H7 (cell line): ENCODE data around the gene PSME3. TPM values are rescaled to one million over a fixed set of nuclear protein-coding genes. Genes with fewer than 3 reads are reported as not detected.

Source experiments
- DNase-seq: peaks from one replicate; pipeline ENCODE4 v3.0.0; 2012
- H3K27me3 ChIP-seq: 2 replicates; pipeline ENCODE4 v1.6.0; 2011; ENCODE audit warnings: mild to moderate bottlenecking, low read length; ENCODE audit not compliant: control insufficient read depth, insufficient read depth
- H3K36me3 ChIP-seq: replicated peaks from 2 replicates; pipeline ENCODE4 v1.5.1; 2011; ENCODE audit warnings: low read length; ENCODE audit not compliant: control insufficient read depth, insufficient read depth
- H3K4me3 ChIP-seq: 2 replicates; pipeline ENCODE4 v1.5.1; 2011; ENCODE audit warnings: low read depth, mild to moderate bottlenecking, control low read depth, low read length, moderate library complexity; ENCODE audit not compliant: insufficient read depth
- total RNA-seq: library from RNA; depleted of rRNA; stranded (reverse); fragments of >200 nt; shearing (Covaris generic); gene quantifications from 2 replicates; pipeline ENCODE4 v1.2.3, GENCODE V29; 2014; rRNA removed

PSME3 gene
- total RNA-seq = 113 and 121 TPM in 2 replicates

GRCh38 chr17:42832934-42833766, at the start of gene PSME3:
PSME3 (plus strand) TSS chr17:42833397; CDS start chr17:42833632, 235 bp downstream.
- peak; percentile 96 for DNase-seq
- no peaks in the 10 kb centered on the region; the same call in 1 of the 2 replicates for H3K27me3 ChIP-seq
- peak within 1 kb of the TSS; percentile 99 for H3K4me3 ChIP-seq
- H3K36me3 ChIP-seq = peaks cover 19% of the 10 kb centered on the region

GRCh38 chr17:42783791-42784138, 49.4 kb upstream of the PSME3 start:
- peak; percentile 54 for DNase-seq
- H3K36me3 ChIP-seq = no peaks in the 10 kb centered on the region; the same call in 1 of the 2 replicates
- H3K27me3 ChIP-seq = peaks cover 22% of the 10 kb centered on the region
- no peak overlapping the region for H3K4me3 ChIP-seq

GRCh38 chr17:42784409-42784808, 48.8 kb upstream of the PSME3 start:
- Histone ChIP-seq H3K36me3 (no peaks in the 10 kb centered on the region), H3K4me3 (no peak overlapping the region), H3K27me3 (peaks cover 22% of the 10 kb centered on the region)
- DNase-seq = no peak

GRCh38 chr17:42784811-42785592, 48.2 kb upstream of the PSME3 start:
- H3K27me3 ChIP-seq = peaks cover 22% of the 10 kb centered on the region
- no peak overlapping the region for H3K4me3 ChIP-seq

GRCh38 chr17:42787266-42787665, 45.9 kb upstream of the PSME3 start:
- no peaks in the 10 kb centered on the region for H3K36me3 ChIP-seq
- no peak overlapping the region for H3K4me3 ChIP-seq
- H3K27me3 ChIP-seq = peaks cover 8% of the 10 kb centered on the region
- no peak for DNase-seq

More at GRCh38 chr17:42784811-42785592, 48.2 kb upstream of the PSME3 start:
- DNase-seq = no peak
- H3K36me3 ChIP-seq = no peaks in the 10 kb centered on the region

GRCh38 chr17:42791948-42792347, 41.2 kb upstream of the PSME3 start:
- DNase-seq = no peak
- H3K36me3 ChIP-seq = no peaks in the 10 kb centered on the region; the same call in 1 of the 2 replicates
- no peaks in the 10 kb centered on the region for H3K27me3 ChIP-seq
- H3K4me3 ChIP-seq = no peak overlapping the region

- Histone ChIP-seq H3K4me3 (no peak overlapping the region), H3K36me3 (no peaks in the 10 kb centered on the region; the same call in 1 of the 2 replicates), H3K27me3 (no peaks in the 10 kb centered on the region)
- DNase-seq = no peak
These were observed 40.7 kb upstream of the PSME3 start for GRCh38 chr17:42792545-42792944.

GRCh38 chr17:42795061-42795460, 38.1 kb upstream of the PSME3 start:
- H3K4me3 ChIP-seq = no peak overlapping the region
- H3K27me3 ChIP-seq = peaks cover 3% of the 10 kb centered on the region; the same call in 1 of the 2 replicates
- no peak for DNase-seq
- H3K36me3 ChIP-seq = no peaks in the 10 kb centered on the region; the same call in 1 of the 2 replicates

- DNase-seq = no peak
- Histone ChIP-seq H3K4me3 (no peak overlapping the region), H3K36me3 (no peaks in the 10 kb centered on the region; the same call in 1 of the 2 replicates), H3K27me3 (peaks cover 3% of the 10 kb centered on the region; the same call in 1 of the 2 replicates)
These were observed 37.7 kb upstream of the PSME3 start for GRCh38 chr17:42795465-42795864.

GRCh38 chr17:42796066-42796758, 37.0 kb upstream of the PSME3 start:
- Histone ChIP-seq H3K4me3 (no peak overlapping the region), H3K36me3 (no peaks in the 10 kb centered on the region; the same call in 1 of the 2 replicates)

GRCh38 chr17:42797067-42798007, 35.9 kb upstream of the PSME3 start:
- Histone ChIP-seq H3K27me3 (peaks cover 3% of the 10 kb centered on the region), H3K4me3 (peak overlapping the region; percentile 96), H3K36me3 (no peaks in the 10 kb centered on the region; the same call in 1 of the 2 replicates)
- DNase-seq = no peak

More at GRCh38 chr17:42796066-42796758, 37.0 kb upstream of the PSME3 start:
- DNase-seq = no peak
- H3K27me3 ChIP-seq = peaks cover 3% of the 10 kb centered on the region; the same call in 1 of the 2 replicates

- DNase-seq = no peak
- Histone ChIP-seq H3K36me3 (no peaks in the 10 kb centered on the region; the same call in 1 of the 2 replicates), H3K27me3 (peaks cover 3% of the 10 kb centered on the region), H3K4me3 (peak overlapping the region; percentile 96)
These were observed 35.2 kb upstream of the PSME3 start for GRCh38 chr17:42798011-42798382.
